Measurements from ENCODE around the gene GLTP. TPM values are rescaled to one million over a fixed set of nuclear protein-coding genes. Genes with fewer than 3 reads are reported as not detected.

Gene GLTP
- total and polyA plus RNA-seq, 2 experiments from 2014 or later = 20.5 to 24.9 TPM

- no peak overlapping the region for H3K4me3 ChIP-seq
- H3K27ac ChIP-seq = no peak overlapping the region
- no peaks in the 10 kb centered on the region for H3K4me1 ChIP-seq (ENCODE audit: low read depth)
- no peaks in the 10 kb centered on the region for H3K27me3 ChIP-seq
- H3K36me3 ChIP-seq = no peaks in the 10 kb centered on the region
- DNase-seq (ENCODE audit: low read depth in 1 of 2, low spot score in 1 of 2) = no peak
- TF ChIP-seq, protein P1, sequence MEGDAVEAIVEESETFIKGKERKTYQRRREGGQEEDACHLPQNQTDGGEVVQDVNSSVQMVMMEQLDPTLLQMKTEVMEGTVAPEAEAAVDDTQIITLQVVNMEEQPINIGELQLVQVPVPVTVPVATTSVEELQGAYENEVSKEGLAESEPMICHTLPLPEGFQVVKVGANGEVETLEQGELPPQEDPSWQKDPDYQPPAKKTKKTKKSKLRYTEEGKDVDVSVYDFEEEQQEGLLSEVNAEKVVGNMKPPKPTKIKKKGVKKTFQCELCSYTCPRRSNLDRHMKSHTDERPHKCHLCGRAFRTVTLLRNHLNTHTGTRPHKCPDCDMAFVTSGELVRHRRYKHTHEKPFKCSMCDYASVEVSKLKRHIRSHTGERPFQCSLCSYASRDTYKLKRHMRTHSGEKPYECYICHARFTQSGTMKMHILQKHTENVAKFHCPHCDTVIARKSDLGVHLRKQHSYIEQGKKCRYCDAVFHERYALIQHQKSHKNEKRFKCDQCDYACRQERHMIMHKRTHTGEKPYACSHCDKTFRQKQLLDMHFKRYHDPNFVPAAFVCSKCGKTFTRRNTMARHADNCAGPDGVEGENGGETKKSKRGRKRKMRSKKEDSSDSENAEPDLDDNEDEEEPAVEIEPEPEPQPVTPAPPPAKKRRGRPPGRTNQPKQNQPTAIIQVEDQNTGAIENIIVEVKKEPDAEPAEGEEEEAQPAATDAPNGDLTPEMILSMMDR (IDR thresholded peaks at IDR 0.05; ENCODE audit: low read depth, low read length) = no peak
- no peaks in the 10 kb centered on the region for H3K9me3 ChIP-seq (ENCODE audit: low read depth)
Observed at GRCh38 chr12:109831365-109831764, 49.0 kb downstream of the GLTP start.

- no peaks in the 10 kb centered on the region for H3K36me3 ChIP-seq
- no peak overlapping the region for H3K4me3 ChIP-seq
- H3K27me3 ChIP-seq = no peaks in the 10 kb centered on the region
- no peaks in the 10 kb centered on the region for H3K9me3 ChIP-seq (ENCODE audit: low read depth)
- H3K27ac ChIP-seq = no peak overlapping the region
- DNase-seq (ENCODE audit: low read depth in 1 of 2, low spot score in 1 of 2) = no peak
- no peaks in the 10 kb centered on the region for H3K4me1 ChIP-seq (ENCODE audit: low read depth)
- TF ChIP-seq, protein P1 (IDR thresholded peaks at IDR 0.05; ENCODE audit: low read depth, low read length) = no peak
Observed at GRCh38 chr12:109830718-109831117, 49.6 kb downstream of the GLTP start.

GRCh38 chr12:109830267-109830666, 50.1 kb downstream of the GLTP start:
- Histone ChIP-seq H3K9me3 (ENCODE audit: low read depth) (no peaks in the 10 kb centered on the region), H3K27me3 (no peaks in the 10 kb centered on the region), H3K36me3 (no peaks in the 10 kb centered on the region), H3K27ac (no peak overlapping the region), H3K4me3 (no peak overlapping the region), H3K4me1 (ENCODE audit: low read depth) (no peaks in the 10 kb centered on the region)
- TF ChIP-seq, protein P1 (IDR thresholded peaks at IDR 0.05; ENCODE audit: low read depth, low read length) = no peak
- no peak for DNase-seq (ENCODE audit: low read depth in 1 of 2, low spot score in 1 of 2)

GRCh38 chr12:109829667-109830066, 50.7 kb downstream of the GLTP start:
- Histone ChIP-seq H3K27me3 (no peaks in the 10 kb centered on the region), H3K27ac (no peak overlapping the region), H3K4me3 (no peak overlapping the region), H3K9me3 (ENCODE audit: low read depth) (no peaks in the 10 kb centered on the region), H3K36me3 (no peaks in the 10 kb centered on the region), H3K4me1 (ENCODE audit: low read depth) (no peaks in the 10 kb centered on the region)
- no peak for DNase-seq (ENCODE audit: low read depth in 1 of 2, low spot score in 1 of 2)
- TF ChIP-seq, protein P1 (IDR thresholded peaks at IDR 0.05; ENCODE audit: low read depth, low read length) = no peak

- H3K4me1 ChIP-seq (ENCODE audit: low read depth) = no peaks in the 10 kb centered on the region
- no peaks in the 10 kb centered on the region for H3K27me3 ChIP-seq
- H3K4me3 ChIP-seq = no peak overlapping the region
- no peak for DNase-seq (ENCODE audit: low read depth in 1 of 2, low spot score in 1 of 2)
- H3K36me3 ChIP-seq = no peaks in the 10 kb centered on the region
- no peak overlapping the region for H3K27ac ChIP-seq
- TF ChIP-seq, protein P1 (IDR thresholded peaks at IDR 0.05; ENCODE audit: low read depth, low read length) = no peak
- no peaks in the 10 kb centered on the region for H3K9me3 ChIP-seq (ENCODE audit: low read depth)
Observed at GRCh38 chr12:109828754-109829511, 51.4 kb downstream of the GLTP start.
